Measurements from ENCODE around the gene DNAJC30.
"Not testable (repeated sequence)": the region's sequence is repeated elsewhere in the genome, so short reads cannot be mapped to it uniquely, and the experiment has no call there.

The DNAJC30 gene

DNA sequence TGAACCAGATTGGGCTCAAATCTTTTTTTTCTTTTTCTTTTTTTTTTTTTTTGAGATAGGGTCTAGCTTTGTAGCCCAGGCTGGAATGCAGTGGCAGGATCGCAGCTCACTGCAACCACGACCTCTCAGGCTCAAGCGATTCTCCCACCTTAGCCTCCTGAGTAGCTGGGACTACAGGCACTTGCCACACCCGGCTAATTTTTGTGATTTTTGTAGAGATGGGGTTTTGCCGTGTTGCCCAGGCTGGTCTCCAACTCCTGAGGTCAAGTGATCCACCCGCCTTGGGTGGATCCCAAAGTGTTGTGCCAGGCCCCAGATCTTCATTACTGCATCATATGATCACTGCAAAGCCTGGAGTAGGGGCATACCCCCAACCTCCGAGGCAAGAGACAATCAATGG, 2.8 kb downstream of the DNAJC30 start:
- no peak for DNase-seq

DNA sequence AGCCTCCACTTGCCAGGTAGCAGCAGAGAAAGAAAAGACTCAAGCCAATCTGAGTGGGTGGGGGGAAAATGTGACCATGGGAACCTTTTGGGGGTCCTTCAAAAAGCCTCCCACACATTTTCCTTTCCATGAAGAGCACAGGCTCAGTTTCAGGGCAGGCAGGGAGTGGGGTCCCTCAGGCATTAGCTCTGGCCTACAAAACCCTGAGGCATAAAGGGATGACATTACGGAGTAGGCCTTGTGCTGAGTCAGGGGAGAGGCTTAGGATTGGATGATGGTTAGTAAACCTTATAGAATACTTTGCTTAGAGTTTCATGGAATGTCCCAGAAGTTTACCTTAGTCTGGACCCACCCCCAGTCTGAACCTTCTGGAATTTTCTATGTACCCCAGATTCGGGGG, 3.5 kb downstream of the DNAJC30 start:
- DNase-seq, result no peak

DNA sequence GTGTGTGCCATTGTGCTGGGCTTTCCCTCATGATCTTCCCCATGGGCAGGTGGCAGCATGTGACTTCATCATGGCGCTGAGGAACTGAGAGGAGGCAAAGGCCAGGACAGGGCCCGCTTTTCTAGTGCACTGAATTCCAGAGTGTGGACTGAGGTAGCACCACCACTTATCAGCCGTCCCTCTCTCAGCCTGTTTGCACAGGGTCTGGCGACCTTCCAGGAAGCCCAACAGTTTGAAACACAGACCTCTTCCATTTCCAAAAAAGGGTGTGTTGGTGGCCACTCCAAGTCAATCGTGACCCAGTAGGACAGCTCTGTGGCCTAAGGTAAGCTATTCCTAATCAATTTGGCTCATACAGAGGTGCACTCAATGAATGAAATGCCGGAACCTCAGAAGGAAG, 4.4 kb downstream of the DNAJC30 start:
- no peak for DNase-seq

DNA sequence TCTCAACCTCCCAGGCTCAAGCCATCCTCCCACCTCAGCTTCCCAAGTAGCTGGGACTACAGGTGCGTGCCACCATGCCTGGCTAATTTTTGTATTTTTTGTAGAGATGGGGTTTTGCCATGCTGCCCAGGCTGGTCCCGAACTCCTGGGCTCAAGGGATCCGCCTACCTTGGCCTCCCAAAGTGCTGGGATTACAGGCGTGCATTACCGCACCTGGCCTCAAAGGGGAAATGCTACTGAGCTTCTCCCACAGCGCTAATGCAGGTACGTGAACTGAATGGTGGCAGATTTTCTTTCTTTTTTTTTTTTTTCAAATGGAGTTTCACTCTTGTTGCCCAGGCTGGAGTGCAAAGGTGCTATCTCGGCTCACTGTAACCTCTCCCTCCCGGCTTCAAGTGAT, 7.2 kb downstream of the DNAJC30 start:
- not testable (repeated sequence) for DNase-seq

DNA sequence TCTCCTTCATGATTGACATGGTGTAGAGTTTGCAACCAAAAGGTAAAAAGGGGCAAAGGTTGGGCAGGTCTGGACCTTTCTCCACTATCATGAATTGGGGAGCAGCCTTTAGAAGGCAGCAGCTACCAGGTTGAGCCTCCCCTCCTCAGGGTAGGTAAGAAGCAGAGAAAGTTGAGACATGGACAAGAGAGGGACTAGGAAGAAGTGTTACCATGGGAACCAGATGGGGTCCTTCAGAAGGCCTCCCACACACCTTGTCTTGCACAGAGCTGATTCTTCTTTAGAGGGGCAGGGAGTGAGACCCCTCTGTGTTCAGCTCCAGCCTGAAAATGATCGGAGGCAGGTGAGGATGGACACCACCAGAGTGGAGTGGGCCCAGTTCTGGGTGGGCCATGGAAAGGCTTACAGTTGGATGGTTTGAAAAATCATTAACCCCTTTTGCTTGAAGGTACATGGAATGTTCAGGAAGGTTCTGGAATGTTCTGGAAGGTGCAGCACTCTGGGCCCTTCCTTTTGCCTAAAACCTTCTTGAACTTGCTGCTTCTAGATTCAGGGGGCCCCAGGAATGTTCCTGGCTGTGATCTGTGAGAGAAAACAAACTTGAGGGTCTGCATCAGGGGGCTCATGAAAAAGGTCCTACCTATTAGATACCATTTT, 8.7 kb downstream of the DNAJC30 start:
- DNase-seq, result no peak

DNA sequence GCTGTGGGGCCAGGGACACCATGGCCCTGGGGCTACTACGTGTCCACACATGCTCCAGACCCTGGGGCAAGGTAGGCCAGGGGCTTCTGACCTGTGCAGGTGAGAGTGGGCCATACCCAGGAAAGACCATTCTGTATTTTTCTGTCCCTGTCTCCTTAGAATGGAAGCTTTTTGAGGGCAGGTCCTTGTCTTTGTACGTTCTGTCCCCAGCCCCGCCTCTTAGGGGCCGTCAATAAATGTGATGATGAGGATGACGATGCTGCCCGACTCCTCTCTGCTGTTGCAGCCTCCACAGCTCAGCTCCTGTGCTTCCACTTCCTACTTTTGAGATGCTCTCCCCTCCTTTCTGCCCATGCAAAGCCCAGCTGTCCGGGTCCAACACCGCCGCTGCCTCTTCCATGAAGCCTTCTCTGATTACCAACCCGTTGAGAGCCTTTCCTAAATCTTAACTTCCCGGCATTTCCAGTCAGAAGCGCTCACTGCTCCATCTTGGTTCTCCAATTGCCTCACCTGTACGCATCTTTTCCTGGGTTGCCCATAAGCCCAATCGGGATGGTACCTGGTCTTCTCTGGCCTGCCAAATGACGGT, 11.3 kb downstream of the DNAJC30 start:
- no peak for DNase-seq

DNA sequence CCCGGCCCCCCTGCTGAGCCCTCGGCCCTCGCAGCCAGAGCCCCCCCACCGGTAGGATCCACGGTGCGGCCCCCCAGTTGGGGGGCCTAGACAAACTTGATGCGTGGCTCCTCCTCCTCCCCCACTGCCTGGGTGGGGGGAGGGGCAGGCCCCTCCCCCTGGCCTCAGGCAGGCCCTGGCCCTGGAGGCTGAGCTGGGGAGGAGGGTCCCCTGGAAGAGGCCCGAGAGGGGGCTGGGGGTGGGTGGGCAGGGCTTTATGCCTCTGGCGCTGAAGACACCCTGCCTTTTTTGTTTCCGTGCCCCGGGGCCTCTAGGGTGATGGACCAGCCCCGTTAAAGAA, 12.0 kb downstream of the DNAJC30 start:
- no peak for DNase-seq

DNA sequence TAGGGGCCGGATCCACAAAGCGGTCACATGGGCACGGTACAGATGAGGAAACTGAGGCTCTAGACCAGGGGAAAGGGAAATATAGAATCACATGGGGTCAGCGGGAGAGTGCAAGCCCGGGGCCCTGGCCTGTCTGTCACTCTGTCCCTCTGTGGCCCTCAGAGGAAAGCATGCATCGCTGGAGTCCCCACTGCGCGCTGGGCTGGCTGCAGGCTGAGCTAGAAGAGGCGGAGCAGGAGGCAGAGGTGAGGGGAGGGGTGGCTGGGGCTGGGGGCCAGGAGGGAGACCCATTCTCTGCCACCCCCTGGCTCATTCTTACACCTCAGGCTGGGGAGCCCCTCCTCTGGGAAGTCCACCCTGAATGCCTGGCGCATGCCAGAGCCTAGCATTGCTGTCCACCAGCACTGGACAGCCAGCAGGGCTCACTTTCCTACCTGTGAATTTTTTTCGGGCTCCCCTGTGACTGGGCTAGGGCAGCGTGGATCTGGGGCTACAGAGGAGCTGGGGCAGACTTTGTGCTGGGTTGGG, 13.3 kb downstream of the DNAJC30 start:
- no peak for DNase-seq

DNA sequence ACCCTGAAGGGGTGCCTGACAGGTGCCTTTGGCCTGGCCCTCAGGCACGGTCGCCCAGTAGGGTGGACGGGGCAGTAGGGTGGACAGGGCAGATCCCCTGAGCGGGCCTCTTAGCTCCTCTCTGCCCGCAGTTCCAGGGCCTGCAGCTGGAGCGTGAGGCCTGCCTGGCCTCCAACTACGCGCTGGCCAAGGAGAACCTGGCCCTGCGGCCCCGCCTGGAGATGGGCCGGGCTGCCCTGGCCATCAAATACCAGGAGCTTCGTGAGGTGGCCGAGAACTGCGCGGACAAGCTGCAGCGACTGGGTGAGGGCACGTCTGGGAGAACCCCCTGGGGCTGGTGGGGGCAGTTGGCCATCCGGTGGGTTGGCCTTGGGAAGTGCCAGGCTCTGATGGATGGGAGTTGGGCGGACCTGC, 14.0 kb downstream of the DNAJC30 start:
- DNase-seq, result no peak

DNA sequence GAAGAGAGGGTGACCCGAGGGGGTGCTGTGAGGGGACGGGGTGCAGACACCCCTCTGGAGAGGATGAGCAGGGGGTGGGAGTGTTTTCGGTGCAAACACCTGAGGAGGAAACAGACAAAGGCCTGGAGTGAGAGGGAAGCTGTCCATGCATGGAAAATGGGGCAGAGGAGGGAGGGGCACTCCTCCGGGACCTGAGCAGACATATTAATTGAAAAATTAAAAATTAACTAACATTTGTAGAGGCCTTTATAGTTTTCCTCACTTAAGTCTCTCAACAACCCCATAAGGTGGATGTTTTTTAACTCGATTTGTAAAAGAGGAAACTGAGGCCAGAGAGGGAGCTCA, 14.4 kb downstream of the DNAJC30 start:
- DNase-seq, result peak in 1 of 2 experiments; percentile 65

DNA sequence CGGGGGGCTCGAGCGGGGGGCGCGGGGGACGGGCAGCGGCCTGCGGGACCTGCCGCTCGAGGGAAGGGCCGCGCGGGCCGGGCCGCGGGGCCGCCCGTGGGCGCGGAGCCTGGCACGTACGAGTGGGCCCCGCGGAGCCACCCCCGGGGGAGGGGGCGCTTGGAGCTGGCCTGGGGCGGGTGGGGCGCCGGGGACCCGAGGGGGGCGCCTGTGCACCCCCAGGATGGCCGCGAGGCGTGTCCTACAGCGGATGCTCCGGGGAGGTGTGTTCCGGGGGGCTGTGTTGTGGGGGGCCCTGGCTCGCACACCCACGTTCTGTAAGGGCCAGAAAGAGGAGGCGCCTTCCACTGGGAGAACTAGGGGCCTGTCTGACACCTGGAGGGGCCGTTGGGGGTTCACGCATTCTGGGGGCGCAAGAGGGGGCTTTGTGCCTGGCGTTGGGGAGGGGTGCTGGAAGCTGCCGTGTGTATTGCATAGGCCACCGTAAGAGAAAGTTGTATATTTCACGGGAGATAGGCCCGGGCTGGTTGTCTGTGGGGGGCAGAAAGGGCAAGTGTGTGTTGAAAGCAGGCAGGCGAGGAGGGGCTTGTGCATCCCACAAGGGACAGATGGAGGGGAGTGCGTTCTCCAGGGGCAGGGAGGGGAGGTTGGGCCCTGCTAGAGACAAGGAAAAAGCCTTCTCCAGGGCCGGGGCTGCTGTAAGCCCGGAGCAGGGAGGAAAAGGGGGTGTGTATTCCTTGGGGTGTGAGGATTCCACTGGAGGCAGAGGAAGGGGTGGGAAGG, 15.0 kb downstream of the DNAJC30 start:
- DNase-seq, result peak; percentile 36 to 65

DNA sequence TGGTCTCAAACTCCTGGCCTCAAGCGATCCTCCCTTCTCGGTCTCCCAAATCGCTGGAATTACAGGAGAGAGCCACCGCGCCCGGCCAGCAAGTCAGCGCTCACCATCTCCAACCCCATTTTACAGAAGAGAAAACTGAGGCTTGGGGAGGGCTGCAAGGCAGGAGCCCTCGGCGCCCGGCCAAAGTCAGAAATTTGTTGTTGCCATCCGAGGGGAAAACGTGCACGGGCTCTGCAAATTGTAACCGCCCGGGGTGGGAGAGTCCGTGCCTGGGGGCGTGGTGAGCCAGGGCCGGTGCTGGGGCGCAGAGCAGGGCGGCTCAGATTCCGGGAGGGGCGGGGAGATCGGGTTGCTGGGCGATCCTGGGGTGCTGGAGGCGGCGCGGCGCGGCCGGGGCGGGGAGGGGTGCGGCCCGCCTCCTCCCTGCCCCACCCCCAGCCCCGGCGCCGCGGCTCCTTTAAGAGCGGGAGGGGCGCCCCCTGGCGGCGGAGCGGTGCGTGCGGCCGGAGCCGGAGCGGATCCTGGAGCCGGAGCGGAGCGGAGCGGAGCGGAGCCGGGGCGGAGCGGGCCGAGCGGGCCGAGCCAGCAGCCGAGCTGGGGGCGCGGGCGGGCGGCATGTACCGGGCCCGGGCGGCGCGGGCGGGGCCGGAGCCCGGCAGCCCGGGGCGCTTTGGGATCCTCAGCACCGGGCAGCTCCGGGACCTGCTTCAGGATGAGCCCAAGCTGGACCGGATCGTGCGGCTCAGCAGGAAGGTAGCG, 15.7 kb downstream of the DNAJC30 start, which contains the start of gene VPS37D:
Gene VPS37D, plus strand, starts transcription at position 488 of the 759 bp plus-strand sequence. Its CDS starts 128 bp downstream, at position 616.
- peak; percentile 46 to 93 for DNase-seq

DNA sequence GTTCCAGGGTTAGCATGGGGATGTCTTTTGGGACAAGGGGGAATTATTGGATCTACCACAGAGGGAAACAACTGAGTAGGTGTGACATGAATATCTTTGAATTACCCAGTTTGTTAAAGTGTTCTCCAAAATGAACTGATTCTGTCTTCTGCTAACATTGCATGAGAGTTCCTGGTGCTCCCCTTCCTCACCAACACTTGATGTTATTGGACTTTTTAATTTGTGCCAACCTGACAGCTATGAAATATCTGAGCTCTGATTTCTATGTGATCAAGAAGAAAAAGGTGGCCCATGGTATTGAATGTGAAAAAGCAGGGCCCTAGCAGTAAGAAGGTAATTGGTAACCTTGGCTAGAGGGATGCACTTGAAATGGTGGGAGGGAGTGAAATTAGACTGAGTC, 20.2 kb downstream of the DNAJC30 start:
- no peak for DNase-seq

DNA sequence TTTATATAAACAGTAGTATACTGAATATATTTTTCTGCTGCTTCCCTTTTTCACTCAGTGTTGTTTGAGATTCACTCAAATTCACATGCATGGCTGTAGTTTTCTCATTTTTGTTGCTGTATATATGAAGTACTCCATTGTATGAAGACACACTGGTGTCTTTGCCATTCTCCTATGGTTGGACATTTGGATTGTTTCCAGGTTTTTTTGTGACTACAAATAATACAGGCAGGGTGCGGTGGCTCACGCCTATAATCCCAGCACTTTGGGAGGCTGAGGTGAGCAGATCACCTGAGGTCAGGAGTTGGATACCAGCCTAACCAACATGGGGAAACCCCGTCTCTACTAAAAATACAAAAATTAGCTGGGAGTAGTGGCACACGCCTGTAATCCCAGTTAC, 22.7 kb downstream of the DNAJC30 start:
- DNase-seq, result not testable (repeated sequence)

DNA sequence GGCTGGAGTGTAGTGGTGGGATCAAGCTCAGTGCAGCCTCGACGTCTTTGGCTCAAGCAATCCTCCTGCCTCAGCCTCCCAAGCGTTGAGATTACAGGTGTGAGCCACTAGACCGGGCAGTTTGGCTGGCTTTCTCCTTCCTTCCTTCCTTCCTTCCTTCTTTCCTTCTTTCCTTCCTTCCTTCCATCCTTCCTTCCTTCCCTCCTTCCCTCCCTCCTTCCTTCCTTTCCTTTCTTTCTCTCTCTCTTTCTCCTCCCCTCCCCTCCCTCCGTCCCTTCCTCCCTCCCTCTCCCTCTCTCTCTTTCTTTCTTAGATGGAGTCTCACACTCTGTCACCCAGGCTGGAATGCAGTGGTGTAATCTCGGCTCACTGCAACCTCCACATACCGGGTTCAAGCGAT, 23.3 kb downstream of the DNAJC30 start:
- no peak for DNase-seq

DNA sequence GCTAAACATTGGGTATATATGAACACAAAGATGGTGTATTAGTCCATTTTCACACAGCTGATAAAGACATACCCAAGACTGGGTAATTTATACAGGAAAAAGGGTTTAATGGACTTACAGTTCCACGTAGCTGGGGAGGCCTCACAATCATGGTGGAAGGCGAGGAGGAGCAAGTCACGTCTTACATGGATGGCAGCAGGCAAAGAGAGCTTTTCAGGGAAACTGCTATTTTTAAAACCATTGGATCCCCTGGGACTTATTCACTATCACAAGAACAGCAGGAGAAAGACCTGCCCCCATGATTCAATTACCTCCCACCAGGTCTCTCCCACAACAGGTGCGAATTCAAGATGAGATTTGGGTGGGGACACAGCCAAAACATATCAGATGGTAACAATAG, 27.9 kb downstream of the DNAJC30 start:
- not testable (repeated sequence) for DNase-seq

DNA sequence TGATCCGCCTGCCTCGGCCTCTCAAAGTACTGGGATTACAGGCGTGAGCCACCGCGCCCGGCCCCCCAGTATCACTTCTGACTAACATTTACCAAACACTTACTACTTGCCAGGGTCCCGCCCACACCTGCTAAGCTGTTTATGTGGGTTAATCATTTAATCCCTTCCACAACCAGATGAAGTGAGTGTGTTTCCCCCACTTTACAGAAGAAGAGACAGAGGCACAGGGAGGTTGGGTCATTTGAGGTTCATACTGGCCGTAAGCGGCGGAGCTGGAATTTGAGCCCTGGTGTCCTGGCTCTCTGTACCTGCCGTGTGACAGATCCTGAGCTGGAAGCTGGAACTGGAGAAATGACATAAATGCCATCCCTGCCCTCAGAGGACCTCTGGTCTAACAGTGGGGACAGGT, 30.7 kb downstream of the DNAJC30 start:
- DNase-seq, result no peak

DNA sequence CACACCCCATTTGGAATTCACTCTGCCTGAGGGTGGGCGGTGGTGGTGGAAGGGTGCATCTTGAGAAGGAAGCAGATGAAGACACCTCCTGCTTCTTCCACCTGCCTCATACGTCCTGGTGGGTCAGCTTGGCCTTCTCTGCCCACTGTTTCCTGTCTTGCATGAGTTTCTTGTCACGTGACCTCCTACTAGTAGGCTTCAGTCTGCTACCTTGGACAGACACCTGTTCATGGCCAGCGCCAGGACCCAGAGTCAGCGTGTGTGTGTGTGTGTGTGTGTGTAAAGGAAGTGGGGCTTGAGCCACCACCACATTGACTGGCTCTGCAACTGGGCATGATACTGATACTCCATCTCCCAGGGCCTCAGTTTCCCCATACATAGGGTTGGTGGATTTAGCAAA, 32.7 kb downstream of the DNAJC30 start:
- no peak for DNase-seq

DNA sequence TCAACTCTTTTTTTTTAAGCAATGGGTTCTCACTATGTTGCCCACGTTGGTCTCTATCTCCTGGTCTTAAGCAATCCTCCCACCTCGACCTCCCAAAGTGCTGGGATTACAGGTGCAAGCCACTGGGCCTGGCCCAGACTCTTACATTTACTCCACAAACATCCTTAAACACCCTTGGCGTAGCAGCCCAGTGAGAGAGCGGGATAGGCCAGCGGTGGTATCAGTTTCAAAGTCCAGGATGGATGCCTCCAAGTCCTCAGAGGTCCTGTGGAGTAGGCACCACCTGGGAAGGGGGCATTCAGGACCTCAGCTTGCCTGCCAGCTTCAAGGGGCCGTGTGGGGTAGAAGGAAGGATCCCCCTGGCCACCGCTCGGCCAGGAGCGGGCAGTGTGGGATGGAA, 33.7 kb downstream of the DNAJC30 start:
- DNase-seq, result no peak

DNA sequence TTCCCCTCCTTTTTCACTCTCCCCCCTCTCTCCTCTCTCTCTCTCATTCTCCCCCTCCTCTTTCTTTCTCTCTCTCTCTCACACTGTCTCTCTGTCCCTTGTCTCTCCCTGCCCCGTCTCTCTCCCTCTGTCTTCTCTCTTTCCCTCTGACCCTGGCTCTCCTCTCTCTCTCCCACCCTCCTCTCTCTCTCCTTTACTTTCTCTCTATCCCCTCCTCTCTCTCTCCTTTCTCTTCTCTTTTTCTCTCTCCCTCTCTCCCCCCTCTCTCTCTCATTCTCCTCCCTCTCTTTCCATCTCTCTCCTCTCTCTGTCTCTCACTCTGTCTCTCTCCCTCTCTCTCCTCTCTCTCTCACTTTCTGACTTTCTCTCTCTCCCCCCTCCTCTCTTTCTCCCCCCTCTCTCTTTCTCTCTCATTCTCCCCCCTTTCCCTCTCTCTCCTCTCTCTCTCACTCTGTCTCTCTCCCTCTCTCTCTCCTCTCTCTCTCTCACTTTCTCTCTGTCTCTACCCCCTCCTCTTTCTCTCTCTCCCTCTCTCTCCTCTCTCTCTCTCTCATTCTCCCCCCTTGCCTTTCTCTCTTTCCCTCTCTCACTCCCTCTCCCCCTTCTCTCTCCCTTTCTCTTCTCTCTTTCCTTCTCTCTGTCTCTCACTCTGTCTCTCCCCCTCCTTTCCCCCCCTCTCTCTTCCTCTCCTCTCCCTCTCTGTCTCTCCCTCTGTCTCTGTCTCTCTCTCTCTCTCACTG, 34.5 kb downstream of the DNAJC30 start:
- DNase-seq, result no peak

DNA sequence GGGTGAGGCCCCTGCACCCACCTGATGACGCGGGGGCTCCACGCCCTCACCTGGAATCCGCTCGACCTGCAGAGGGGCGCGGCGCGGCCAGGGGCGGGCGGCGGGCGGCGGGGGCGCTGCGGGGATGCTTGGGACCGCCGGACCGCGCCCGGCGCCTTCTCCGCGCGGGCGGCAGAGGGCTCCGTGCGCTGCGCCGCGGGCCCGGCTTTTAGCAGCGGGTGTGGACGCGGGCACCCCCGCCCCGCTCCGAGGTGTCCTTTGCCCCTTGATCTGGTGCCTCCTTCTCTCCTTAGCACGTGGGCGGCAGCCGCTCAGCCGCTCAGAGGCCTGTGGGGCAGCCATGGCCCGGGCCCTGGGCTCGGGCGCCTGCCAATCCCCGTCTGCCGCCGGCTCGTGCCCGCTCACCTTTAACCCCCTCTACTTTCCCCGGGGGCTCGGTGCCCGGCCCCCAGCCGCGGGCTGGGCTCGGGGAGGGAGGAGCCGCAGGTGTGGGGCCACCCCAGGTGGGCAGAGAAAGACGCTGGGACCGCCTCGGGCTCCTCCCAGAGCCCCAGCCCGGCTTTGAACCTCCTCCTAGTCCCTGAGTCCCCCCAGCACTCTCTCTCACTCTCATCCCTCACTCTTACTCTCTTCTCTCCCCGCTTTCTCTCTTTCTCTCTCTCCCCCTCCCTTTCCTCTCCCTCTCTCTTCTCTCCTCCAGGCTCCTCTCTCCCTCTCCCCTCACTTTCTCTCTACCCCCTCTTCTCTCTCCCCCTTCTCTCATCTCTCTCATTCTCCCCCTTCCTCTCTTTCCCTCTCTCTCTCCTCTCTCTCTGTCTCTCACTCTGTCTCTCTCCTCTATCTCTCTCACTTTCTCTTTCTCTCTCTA, 35.3 kb downstream of the DNAJC30 start:
- DNase-seq, result peak in 1 of 2 experiments; percentile 56
